ENCODE measurements around the gene CIB2. TPM values are rescaled to one million over a fixed set of nuclear protein-coding genes. Genes with fewer than 3 reads are reported as not detected.

The CIB2 gene
- polyA plus RNA-seq, 1 of the 3 experiments (the other 2 are of a cell fraction) = 39.6 TPM

DNA sequence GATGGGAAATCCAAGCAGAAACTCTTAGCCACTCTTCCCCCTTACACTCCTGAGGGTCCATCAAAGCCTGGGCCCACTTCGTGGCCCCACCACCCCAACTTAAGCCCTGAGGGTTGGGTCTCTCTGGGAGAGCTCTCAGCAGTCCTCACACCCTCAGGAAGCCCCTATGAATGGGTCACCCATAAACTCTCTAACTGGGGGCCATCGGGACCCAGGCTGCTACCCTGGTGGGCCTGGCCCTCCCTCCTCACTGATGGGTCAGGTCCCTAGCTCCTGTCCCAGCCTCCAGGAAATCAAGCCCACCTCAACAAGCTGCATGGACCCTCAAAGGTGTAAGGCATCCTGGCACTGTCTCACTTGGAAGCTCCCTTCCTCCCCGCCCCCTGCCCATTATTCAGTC is 19.5 kb downstream of the CIB2 start:
- DNase-seq = no peak
- no peak overlapping the region for H3K4me2 ChIP-seq
- ChIA-PET CTCF (interaction anchor here (0.9 to 9.3 kb wide), 15 partner anchors 9 to 194 kb away, joined by 3 to 175 read pairs (median 7); partner anchors contain the start of gene CIB2), POLR2A (no interaction called here)
- TF ChIP-seq GATA2 (CRISPR knock-in tag; IDR thresholded peaks at IDR 0.05) (no peak), GABPA (IDR thresholded peaks at IDR 0.05; ENCODE audit: low read depth) (no peak), YY1 (IDR thresholded peaks at IDR 0.05; ENCODE audit: low read depth) (no peak), SMC3 (IDR thresholded peaks at IDR 0.05; ENCODE audit: low read depth, low read length) (no peak), NRF1 (IDR thresholded peaks at IDR 0.05; ENCODE audit: low read depth, low read length) (no peak), TCF12 (IDR thresholded peaks at IDR 0.05) (no peak), SIN3A (IDR thresholded peaks at IDR 0.05; ENCODE audit: borderline replicate concordance, low read depth, low read length) (no peak), RFX5 (IDR thresholded peaks at IDR 0.05; ENCODE audit: low read length) (no peak), MEF2A (IDR thresholded peaks at IDR 0.05; ENCODE audit: borderline replicate concordance, low read depth) (no peak), CHD2 (IDR thresholded peaks at IDR 0.05; ENCODE audit: low read length, partially characterized antibody) (no peak), EP300 (IDR thresholded peaks at IDR 0.05; ENCODE audit: borderline replicate concordance in 1 of 2, low read depth in 1 of 2, low read length in 1 of 2) (no peak), RAD21 (IDR thresholded peaks at IDR 0.05; ENCODE audit: low read length) (no peak), NFIC (IDR thresholded peaks at IDR 0.05; ENCODE audit: borderline replicate concordance) (no peak), JUND (IDR thresholded peaks at IDR 0.05) (no peak), PBX3 (IDR thresholded peaks at IDR 0.05) (no peak), REST (IDR thresholded peaks at IDR 0.05; ENCODE audit: low read depth, low read length) (no peak)
- TF ChIP-seq, protein P1, sequence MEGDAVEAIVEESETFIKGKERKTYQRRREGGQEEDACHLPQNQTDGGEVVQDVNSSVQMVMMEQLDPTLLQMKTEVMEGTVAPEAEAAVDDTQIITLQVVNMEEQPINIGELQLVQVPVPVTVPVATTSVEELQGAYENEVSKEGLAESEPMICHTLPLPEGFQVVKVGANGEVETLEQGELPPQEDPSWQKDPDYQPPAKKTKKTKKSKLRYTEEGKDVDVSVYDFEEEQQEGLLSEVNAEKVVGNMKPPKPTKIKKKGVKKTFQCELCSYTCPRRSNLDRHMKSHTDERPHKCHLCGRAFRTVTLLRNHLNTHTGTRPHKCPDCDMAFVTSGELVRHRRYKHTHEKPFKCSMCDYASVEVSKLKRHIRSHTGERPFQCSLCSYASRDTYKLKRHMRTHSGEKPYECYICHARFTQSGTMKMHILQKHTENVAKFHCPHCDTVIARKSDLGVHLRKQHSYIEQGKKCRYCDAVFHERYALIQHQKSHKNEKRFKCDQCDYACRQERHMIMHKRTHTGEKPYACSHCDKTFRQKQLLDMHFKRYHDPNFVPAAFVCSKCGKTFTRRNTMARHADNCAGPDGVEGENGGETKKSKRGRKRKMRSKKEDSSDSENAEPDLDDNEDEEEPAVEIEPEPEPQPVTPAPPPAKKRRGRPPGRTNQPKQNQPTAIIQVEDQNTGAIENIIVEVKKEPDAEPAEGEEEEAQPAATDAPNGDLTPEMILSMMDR (IDR thresholded peaks at IDR 0.05) = no peak
- TF ChIP-seq, protein P2, sequence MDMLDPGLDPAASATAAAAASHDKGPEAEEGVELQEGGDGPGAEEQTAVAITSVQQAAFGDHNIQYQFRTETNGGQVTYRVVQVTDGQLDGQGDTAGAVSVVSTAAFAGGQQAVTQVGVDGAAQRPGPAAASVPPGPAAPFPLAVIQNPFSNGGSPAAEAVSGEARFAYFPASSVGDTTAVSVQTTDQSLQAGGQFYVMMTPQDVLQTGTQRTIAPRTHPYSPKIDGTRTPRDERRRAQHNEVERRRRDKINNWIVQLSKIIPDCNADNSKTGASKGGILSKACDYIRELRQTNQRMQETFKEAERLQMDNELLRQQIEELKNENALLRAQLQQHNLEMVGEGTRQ (IDR thresholded peaks at IDR 0.05; ENCODE audit: borderline replicate concordance, low read depth, low read length) = no peak
- WGBS (ENCODE audit: low lambda C conversion rate) = 54% methylated on average over 2 of the region's 3 CpGs
- no peaks in the 10 kb centered on the region; a peak in 1 of 4 replicates for H3K4me1 ChIP-seq (ENCODE audit: control insufficient read depth in 1 of 2, insufficient read depth in 2 of 2, low read depth in 1 of 2, low read length in 1 of 2)
- H3F3A ChIP-seq (replicated peaks; ENCODE audit: insufficient read depth) = no peaks in the 10 kb centered on the region
- H3K27me3 ChIP-seq (ENCODE audit: insufficient read depth) = no peaks in the 10 kb centered on the region
- H3K27ac ChIP-seq (ENCODE audit: low read depth in 2 of 2, low read length in 1 of 2) = no peak overlapping the region
- H2AFZ ChIP-seq (ENCODE audit: low read depth) = no peak overlapping the region
- H3K9ac ChIP-seq = no peak overlapping the region
- H3K4me3 ChIP-seq (ENCODE audit: low read depth in 2 of 2, low read length in 1 of 2) = no peak overlapping the region
- no peaks in the 10 kb centered on the region for H3K9me3 ChIP-seq
- H3K79me2 ChIP-seq (ENCODE audit: insufficient read depth) = no peaks in the 10 kb centered on the region
- no peaks in the 10 kb centered on the region for H3K36me3 ChIP-seq (replicated peaks in 1 of 2; ENCODE audit: control insufficient read depth in 1 of 2, insufficient read depth in 2 of 2, low read length in 1 of 2)
- H4K20me1 ChIP-seq (ENCODE audit: insufficient read depth) = no peaks in the 10 kb centered on the region
- no peaks in the 10 kb centered on the region for H3K9me2 ChIP-seq
